Uterus (tissue), 2 donors: Measurements from ENCODE around the gene NOC4L.

ENCODE experiments used
- POLR2A ChIP-seq, 2 donors: fragments of 450-650 bp; IDR thresholded peaks; one replicate each; pipeline ENCODE4 v1.6.1; 2016; ENCODE audit warnings: antibody characterized with exemption in 2 of 2, mild to moderate bottlenecking in 1 of 2, moderate library complexity in 1 of 2
- TF ChIP-seq, protein P1 (sequence below), 4 experiments: fragments of 200-600 bp in 2 of 4; fragments of 450-650 bp in 2 of 4; sonication (generic) in 2 of 4; IDR thresholded peaks; one replicate each; pipeline ENCODE4 v1.5.1; 2016 to 2019; ENCODE audit warnings: antibody characterized with exemption in 4 of 4, mild to moderate bottlenecking in 2 of 4, moderate library complexity in 1 of 4

DNA sequence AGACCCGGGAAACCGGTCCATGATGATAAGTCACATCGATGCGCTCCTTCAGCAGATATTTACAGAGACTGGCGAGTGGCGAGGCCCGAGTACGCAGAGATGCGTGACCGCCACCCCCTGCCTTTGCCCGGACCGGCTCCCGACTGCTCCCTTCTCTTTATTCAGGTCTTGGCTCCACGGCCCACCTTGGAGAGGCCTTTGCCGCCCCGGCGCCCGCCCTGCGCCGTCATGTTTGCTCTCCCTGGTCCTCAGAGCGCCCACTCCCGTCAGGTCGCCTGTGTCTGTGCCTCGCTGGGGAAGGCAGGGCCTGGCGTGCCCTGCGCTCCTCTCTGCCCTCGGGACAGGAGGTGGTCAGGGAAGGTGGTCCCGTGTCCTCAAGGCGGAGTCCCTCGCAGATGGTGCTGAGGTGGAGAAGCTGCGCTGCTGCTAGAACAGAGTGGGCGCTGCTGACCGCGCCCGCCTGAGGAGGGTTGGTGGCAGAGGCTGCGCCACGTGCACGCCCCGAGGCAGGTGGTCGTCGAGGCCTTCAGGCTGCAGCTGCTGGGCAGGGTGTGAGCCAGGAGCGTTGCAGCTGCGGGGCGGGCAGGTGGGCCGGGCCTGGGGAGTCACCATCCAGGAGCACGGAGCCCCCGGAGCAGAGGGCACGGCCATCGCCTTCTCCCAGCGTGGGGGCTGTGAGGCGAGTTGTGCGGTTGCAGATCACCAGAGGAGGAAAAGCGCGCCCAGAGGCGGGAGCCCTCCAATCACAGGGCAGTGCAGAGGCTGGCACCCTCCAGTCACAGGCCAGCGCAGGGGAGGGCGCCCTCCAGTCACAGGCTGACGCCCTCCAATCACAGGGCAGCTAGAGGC is 27.3 kb upstream of the NOC4L start:
- TF ChIP-seq, protein P1, sequence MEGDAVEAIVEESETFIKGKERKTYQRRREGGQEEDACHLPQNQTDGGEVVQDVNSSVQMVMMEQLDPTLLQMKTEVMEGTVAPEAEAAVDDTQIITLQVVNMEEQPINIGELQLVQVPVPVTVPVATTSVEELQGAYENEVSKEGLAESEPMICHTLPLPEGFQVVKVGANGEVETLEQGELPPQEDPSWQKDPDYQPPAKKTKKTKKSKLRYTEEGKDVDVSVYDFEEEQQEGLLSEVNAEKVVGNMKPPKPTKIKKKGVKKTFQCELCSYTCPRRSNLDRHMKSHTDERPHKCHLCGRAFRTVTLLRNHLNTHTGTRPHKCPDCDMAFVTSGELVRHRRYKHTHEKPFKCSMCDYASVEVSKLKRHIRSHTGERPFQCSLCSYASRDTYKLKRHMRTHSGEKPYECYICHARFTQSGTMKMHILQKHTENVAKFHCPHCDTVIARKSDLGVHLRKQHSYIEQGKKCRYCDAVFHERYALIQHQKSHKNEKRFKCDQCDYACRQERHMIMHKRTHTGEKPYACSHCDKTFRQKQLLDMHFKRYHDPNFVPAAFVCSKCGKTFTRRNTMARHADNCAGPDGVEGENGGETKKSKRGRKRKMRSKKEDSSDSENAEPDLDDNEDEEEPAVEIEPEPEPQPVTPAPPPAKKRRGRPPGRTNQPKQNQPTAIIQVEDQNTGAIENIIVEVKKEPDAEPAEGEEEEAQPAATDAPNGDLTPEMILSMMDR (IDR thresholded peaks at IDR 0.05): no peak
- no peak for TF ChIP-seq POLR2A (IDR thresholded peaks at IDR 0.05)
